Stomach (tissue), 4 donors: ENCODE data around the gene TBX5.

ENCODE experiments used
- CTCF ChIP-seq, 7 experiments: fragments of 450-650 bp in 4 of 7; fragments of 200-600 bp in 3 of 7; sonication (generic) in 3 of 7; IDR thresholded peaks; one replicate each; pipeline ENCODE4 v1.5.1; 2016 to 2019; ENCODE audit warnings: antibody characterized with exemption in 7 of 7, control low read depth in 2 of 7, mild to moderate bottlenecking in 1 of 7
- EP300 ChIP-seq: sonication (generic); formaldehyde crosslinking; IDR thresholded peaks from one replicate; pipeline ENCODE4 v1.6.1; 2017; ENCODE audit warnings: antibody characterized with exemption
- POLR2A ChIP-seq, 4 donors: fragments of 450-650 bp; IDR thresholded peaks; one replicate each; pipeline ENCODE4 v1.6.1; 2016; ENCODE audit warnings: antibody characterized with exemption in 4 of 4, control low read depth in 2 of 4, mild to moderate bottlenecking in 1 of 4, moderate library complexity in 1 of 4
- POLR2AphosphoS5 ChIP-seq, 3 donors: sonication (generic); formaldehyde crosslinking; IDR thresholded peaks; one replicate each; pipeline ENCODE4 v1.6.1; 2016; ENCODE audit warnings: antibody characterized with exemption in 3 of 3

GRCh38 chr12:114335607-114336006 is 70.3 kb downstream of the TBX5 start:
- TF ChIP-seq CTCF (IDR thresholded peaks at IDR 0.05) (no peak), EP300 (no peak), POLR2AphosphoS5 (IDR thresholded peaks at IDR 0.05) (no peak), POLR2A (IDR thresholded peaks at IDR 0.05) (no peak)
